Epithelial cell of proximal tubule (primary cell): ENCODE measurements around the gene AGRN. TPM values are rescaled to one million over a fixed set of nuclear protein-coding genes. Genes with fewer than 3 reads are reported as not detected.
A peak's percentile ranks its signal among the peaks of the same experiment; 100 is the strongest.

ENCODE experiments used
- DNase-seq: peaks from one replicate; pipeline ENCODE4 v3.0.0-alpha.2; 2011; ENCODE audit warnings: low read depth
- H3K4me3 ChIP-seq: 2 replicates; pipeline ENCODE4 v1.5.1; 2011; ENCODE audit warnings: low read depth, mild to moderate bottlenecking, low read length
- total RNA-seq: library from RNA; depleted of rRNA; stranded (reverse); fragments of >200 nt; gene quantifications from 2 replicates; pipeline ENCODE4 v1.2.3, GENCODE V29; 2015
- TF ChIP-seq, protein P1 (sequence below): conservative IDR thresholded peaks from 2 replicates; pipeline ENCODE4 v1.5.1; 2012; ENCODE audit warnings: low read depth, mild to moderate bottlenecking, low read length

AGRN gene
- total RNA-seq, 1 donor from 2014 or later, result 462 TPM

DNA sequence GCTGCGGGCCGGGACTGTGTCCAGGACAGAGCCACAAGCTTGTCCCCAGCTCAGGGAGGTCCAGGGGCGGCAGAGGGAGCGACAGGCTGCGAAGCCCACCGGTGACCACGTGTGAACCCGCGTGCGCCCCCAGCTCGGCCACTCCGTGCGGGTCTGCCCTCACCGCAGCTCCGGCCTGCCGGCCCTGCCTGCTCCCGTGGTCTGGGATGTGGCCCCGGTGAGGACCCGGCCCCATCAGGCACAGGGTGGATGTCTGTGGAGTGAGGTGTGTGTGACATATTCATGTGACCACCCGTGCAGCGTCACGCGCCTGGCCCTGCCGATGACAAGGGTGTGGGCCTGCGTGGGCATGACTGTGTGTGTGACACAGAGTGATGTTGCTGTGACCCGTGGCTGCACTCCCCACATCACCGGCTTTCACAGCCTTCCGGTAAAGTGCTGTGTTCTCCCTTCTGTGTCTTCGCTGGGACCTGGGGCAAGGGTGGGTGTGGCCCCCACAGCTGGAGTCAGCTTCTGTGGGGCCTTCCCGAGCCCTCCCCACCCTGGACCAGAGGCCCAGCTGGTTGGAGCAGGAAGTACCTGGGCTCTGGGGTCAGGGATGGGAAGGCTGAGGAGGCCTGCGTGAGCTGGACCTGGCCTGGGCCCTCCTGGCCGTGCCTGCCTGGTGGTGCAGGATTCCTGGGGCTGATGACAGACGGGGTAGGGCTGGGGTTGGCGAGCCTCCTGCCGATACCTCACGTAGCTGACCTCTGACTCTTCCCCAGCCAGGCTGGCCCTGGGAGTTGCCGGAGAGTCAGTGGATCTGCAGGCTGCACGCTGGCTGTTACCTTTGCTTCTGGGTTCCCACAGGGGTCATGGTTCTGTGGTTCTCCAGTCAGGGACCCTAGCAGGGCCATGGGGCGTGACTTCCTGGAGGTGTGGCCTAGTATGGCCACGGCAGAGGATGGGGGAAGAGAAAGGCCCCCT is 50.1 kb downstream of the AGRN start:
- H3K4me3 ChIP-seq, result peak overlapping the region; percentile 70
- DNase-seq, result no peak

DNA sequence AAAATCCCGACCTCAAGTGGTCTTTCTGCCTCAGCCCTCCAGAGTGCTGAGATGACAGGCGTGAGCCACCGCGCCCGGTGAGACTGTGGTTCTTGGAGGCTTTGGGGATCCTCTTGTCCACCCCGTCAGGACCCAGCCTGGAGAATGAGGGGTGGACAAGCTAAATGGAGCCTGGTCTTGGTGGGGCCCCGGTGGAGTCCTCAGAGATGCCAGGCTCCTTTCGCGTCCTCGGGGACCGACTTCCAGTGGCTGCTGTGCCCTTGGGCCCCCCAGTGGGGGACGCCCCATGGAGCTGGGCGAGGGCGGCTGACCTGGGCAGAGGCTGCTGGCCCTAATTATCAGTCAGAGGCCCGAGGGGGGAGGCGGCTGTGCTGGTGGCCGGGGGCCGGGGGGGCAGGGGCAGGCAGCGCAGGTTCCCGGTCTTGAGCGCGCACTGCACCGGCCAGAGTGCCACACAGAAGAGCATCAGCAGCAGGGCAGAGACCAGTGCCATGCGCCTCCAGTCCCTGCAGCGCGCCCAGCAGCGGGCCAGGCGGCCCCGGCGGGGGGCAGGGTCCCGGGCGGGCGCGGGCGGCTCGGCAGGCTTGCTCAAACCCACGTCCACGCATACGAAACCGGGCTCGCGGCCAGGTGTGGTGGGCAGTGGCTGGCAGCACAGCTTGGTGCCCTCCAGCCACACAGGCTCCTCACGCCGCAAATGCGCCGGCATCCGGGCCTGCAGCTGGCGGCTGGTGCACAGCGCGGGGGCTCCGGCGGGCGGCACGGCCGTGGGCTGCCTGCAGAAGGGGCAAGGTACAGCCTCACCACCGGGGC is 51.8 kb downstream of the AGRN start:
- DNase-seq, result no peak
- TF ChIP-seq, protein P1, sequence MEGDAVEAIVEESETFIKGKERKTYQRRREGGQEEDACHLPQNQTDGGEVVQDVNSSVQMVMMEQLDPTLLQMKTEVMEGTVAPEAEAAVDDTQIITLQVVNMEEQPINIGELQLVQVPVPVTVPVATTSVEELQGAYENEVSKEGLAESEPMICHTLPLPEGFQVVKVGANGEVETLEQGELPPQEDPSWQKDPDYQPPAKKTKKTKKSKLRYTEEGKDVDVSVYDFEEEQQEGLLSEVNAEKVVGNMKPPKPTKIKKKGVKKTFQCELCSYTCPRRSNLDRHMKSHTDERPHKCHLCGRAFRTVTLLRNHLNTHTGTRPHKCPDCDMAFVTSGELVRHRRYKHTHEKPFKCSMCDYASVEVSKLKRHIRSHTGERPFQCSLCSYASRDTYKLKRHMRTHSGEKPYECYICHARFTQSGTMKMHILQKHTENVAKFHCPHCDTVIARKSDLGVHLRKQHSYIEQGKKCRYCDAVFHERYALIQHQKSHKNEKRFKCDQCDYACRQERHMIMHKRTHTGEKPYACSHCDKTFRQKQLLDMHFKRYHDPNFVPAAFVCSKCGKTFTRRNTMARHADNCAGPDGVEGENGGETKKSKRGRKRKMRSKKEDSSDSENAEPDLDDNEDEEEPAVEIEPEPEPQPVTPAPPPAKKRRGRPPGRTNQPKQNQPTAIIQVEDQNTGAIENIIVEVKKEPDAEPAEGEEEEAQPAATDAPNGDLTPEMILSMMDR, result no peak
- no peak overlapping the region for H3K4me3 ChIP-seq

More for the DNA sequence above, 50.1 kb downstream of the AGRN start:
- TF ChIP-seq, protein P1, result no peak

DNA sequence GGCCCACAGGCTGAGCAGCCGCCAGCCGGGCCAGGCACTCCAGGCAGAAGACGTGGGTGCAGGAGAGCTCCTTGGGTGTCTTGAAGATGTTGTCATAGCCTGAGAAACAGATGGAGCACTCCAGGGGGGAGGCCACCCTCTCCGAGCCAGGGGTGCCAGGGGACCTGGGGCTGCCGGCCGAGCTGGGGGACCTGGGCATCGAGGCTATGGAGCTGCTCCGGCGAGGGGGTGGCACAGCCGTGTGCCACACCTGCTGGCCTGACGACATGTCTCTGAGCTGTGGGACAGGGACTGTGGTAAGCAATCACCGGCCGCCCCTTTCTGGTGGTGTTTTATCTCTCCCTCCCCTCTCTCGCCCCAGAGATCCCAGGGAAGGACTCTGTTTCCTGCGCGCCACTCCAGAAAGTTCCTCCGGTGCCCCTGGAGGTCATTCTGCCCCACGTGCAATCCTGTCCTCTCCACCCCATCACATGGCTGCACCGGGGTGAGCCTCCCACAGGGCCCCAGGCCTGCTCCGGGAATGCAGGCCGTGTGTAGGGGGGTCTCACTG is 52.5 kb downstream of the AGRN start:
- no peak overlapping the region for H3K4me3 ChIP-seq
- TF ChIP-seq, protein P1, result no peak
- no peak for DNase-seq

DNA sequence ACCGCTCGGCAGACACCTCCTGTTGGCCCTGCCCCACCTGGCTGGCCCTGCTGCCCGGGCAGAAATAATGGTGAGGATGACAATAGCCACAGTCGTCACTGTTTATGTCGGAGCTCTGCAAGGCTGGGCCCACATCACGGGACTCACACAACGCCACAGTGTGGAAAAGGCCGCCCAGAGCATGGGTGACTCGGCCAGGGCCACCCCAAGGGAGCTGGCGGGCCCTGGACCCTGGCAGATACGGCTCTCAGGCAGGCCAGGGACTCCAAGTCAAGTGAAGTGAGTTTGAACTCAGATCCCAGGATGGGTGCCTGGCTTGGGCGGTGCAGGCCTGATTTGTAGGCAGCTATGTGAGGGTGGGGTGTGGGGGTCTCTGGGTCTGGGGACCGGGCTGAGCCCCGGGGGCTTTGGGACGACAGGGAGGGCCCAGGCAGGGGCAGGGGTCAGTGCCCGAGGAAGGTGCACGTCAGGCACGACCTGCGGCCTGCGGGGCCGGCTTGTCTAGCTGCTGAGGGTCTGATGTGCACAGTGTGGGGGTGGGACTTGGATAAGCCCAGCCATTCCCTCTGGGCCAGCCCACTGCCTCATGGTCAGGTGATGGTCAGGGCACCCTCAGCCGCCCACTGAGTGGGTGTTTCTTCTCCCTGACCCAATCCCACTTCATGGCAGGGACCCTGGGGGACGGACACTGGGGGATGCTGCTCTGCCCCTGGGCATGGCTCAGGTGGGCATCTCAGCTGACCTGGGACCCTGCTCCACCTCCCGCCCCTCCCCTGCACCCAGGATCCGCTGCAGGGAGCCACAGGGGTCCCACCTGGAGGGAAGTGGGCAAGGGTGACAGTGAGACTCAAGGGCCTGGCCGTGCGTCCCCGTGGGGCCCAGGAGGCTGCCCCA is 53.2 kb downstream of the AGRN start:
- TF ChIP-seq, protein P1, result no peak
- no peak for DNase-seq
- H3K4me3 ChIP-seq, result no peak overlapping the region

DNA sequence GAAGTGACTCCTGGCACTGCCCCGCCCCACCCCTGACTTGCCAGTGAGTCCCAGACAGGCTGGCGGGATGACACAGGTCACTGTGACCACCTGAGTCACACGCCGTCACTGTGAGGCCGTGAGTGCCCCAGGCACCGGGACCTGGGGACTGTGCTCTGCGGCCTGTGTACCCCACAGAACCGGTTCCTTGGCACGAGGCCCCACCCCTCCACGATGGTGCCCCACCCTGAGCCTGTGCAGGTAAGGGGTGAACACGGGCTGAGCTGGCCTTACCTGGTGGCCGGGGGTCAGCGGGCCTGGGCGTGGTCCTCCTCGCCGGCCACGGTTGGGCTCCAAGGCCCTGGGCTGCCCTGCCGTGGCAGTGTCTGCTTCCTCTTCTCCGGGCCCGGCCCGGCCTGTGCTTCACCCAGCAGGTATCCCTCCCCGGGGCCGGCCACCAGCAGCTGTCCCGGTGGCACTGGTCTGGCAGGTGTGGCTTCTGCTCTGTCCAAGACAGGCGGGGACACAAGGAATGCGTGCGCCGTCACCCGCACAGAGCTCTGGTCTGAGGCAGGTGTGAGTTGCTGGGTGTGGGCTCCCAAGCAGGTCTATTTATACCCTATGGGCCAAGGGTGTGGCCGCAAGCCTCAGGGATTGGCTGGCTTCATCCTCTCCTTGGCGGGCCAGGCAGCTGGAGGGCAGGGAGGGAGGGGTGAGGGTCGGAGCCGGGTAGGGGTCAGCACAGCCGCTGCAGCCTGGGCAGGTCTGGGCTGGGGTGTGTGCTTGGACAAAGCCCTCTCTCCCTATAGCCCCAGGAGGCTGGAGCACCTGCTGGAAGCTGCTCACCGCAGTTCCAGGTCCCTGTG is 54.0 kb downstream of the AGRN start, which contains the start of gene RNF223:
TSS of gene RNF223 (minus strand) at position 564 of the 845 bp plus-strand sequence. CDS start 1,740 bp downstream, outside the sequence.
- H3K4me3 ChIP-seq, result no peak within 1 kb of the TSS
- TF ChIP-seq, protein P1, result no peak
- DNase-seq, result no peak
